C4-2B (cell line): ENCODE data around the gene PTPA.

Source experiments
- CTCF ChIP-seq: fragments of 450-650 bp; conservative IDR thresholded peaks from 2 replicates; pipeline ENCODE4 v1.5.1; 2017; ENCODE audit warnings: mild to moderate bottlenecking
- ZFX ChIP-seq: fragments of 450-650 bp; IDR thresholded peaks from 2 replicates; pipeline ENCODE4 v1.6.1; 2017

DNA sequence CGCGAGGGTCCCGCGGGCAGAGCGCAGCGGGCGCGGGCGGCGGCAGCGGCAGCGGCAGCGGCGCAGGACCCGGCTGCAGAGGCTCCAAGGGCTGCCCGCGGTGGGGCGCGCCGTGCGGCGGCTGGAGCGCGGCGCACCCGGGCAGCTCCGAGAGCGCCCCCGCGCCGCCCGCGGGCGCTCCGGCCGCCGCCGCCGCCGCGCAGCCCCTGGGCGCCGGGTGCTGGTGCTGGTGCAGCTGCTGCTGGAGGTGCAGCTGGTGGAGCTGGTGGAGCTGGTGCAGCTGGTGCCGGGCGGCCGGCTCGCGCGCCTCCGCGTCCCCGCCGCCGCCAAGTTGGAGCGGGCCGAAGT, 66.2 kb downstream of the PTPA start:
- TF ChIP-seq CTCF (peak; percentile 24; the same call in 1 of the 2 replicates), ZFX (no peak)
